GM12878 (cell line): ENCODE measurements around the gene TCF25. TPM values are rescaled to one million over a fixed set of nuclear protein-coding genes. Genes with fewer than 3 reads are reported as not detected.
A peak's percentile ranks its signal among the peaks of the same experiment; 100 is the strongest.

Experiments
- BCLAF1 ChIP-seq: fragments of 450-650 bp; IDR thresholded peaks from 2 replicates; pipeline ENCODE4 v1.6.1; 2017; ENCODE audit warnings: antibody characterized with exemption, mild to moderate bottlenecking, moderate library complexity
- CEBPB ChIP-seq, 2 experiments: fragments of 150-350 bp in 1 of 2; IDR thresholded peaks; 2 replicates each; pipeline ENCODE4 v1.6.1; 2012 to 2014; ENCODE audit warnings: low read depth in 2 of 2, low read length in 2 of 2, borderline replicate concordance in 1 of 2, inconsistent platforms in 1 of 2
- FOXK2 ChIP-seq: fragments of 450-650 bp; IDR thresholded peaks from 2 replicates; pipeline ENCODE4 v1.6.1; 2017; ENCODE audit warnings: mild to moderate bottlenecking, moderate library complexity
- GABPA ChIP-seq: IDR thresholded peaks from 2 replicates; pipeline ENCODE4 v1.6.1; 2014; ENCODE audit warnings: antibody characterized with exemption, low read depth, mild to moderate bottlenecking, inconsistent platforms
- IRF4 ChIP-seq: IDR thresholded peaks from 2 replicates; pipeline ENCODE4 v1.6.1; 2011; ENCODE audit warnings: low read depth, low read length
- JUND ChIP-seq: IDR thresholded peaks from 2 replicates; pipeline ENCODE4 v1.6.1; 2012; ENCODE audit warnings: low read depth, mild to moderate bottlenecking, low read length, improper control_type of control experiment, moderate library complexity
- NFYA ChIP-seq: IDR thresholded peaks from 2 replicates; pipeline ENCODE4 v1.6.1; 2011; ENCODE audit warnings: low read depth, mild to moderate bottlenecking, low read length, improper control_type of control experiment, borderline replicate concordance
- POU2F2 ChIP-seq: IDR thresholded peaks from 3 replicates; pipeline ENCODE4 v1.6.1; 2011; ENCODE audit warnings: low read depth, mild to moderate bottlenecking, low read length, borderline replicate concordance
- RCOR1 ChIP-seq: conservative IDR thresholded peaks from 2 replicates; pipeline ENCODE4 v1.6.1; 2012; ENCODE audit warnings: low read depth, low read length, improper control_type of control experiment
- RFX5 ChIP-seq: IDR thresholded peaks from 2 replicates; pipeline ENCODE4 v1.6.1; 2011; ENCODE audit warnings: low read depth, low read length, improper control_type of control experiment
- SMC3 ChIP-seq: IDR thresholded peaks from 2 replicates; pipeline ENCODE4 v1.6.1; 2011; ENCODE audit warnings: low read length, improper control_type of control experiment, borderline replicate concordance
- STAT1 ChIP-seq: fragments of 450-650 bp; conservative IDR thresholded peaks from 2 replicates; pipeline ENCODE4 v1.6.1; 2014; ENCODE audit warnings: antibody characterized with exemption, mild to moderate bottlenecking
- SUPT20H ChIP-seq: IDR thresholded peaks from 2 replicates; pipeline ENCODE4 v1.6.1; 2011; ENCODE audit warnings: low read depth, mild to moderate bottlenecking, low read length, moderate library complexity, borderline replicate concordance; ENCODE audit not compliant: control insufficient read depth
- TARDBP ChIP-seq: IDR thresholded peaks from 2 replicates; pipeline ENCODE4 v1.6.1; 2016; ENCODE audit warnings: borderline replicate concordance
- TCF3 ChIP-seq: IDR thresholded peaks from 2 replicates; pipeline ENCODE4 v1.6.1; 2012; ENCODE audit warnings: low read depth, mild to moderate bottlenecking, low read length, borderline replicate concordance; ENCODE audit not compliant: insufficient read depth
- TCF7 ChIP-seq: IDR thresholded peaks from 2 replicates; pipeline ENCODE4 v1.6.1; 2014; ENCODE audit warnings: antibody characterized with exemption, borderline replicate concordance
- ZBTB4 ChIP-seq: fragments of 450-650 bp; formaldehyde crosslinking; IDR thresholded peaks from 2 replicates; pipeline ENCODE4 v1.4.0; 2022; ENCODE audit warnings: mild to moderate bottlenecking, moderate library complexity
- ZNF207 ChIP-seq: fragments of 450-650 bp; IDR thresholded peaks from 2 replicates; pipeline ENCODE4 v1.6.1; 2014; ENCODE audit warnings: antibody characterized with exemption, mild to moderate bottlenecking, borderline replicate concordance
- polyA plus RNA-seq, 11 experiments: library from polyadenylated mRNA; depleted of rRNA in 4 of 11; unstranded in 6 of 11; stranded (reverse) in 5 of 11; fragments of >200 nt; fragmentation: Nextera tagmentation in 4 of 11; fragmentation: Illumina TruSeq in 1 of 11; extraction: Ambion mirVana in 4 of 11; extraction: Trizol in 1 of 11; gene quantifications; 1 replicate in 1 of 11; 2 replicates in 10 of 11; pipeline versions ENCODE4 v1.2.1 to v1.2.3, GENCODE V29; 2011 to 2016; ENCODE audit warnings: inconsistent platforms in 2 of 11, missing spikeins in 2 of 11, low read depth in 1 of 11
- total RNA-seq, 4 experiments: library from RNA; depleted of rRNA in 3 of 4; stranded (reverse); fragments of >200 nt in 3 of 4; fragmentation: Illumina TruSeq in 1 of 4; extraction: Trizol in 1 of 4; gene quantifications; 2 replicates each; pipeline versions ENCODE4 v1.2.1 to v1.2.3, GENCODE V29; 2013 to 2021
- TF ChIP-seq, protein P1 (sequence below): IDR thresholded peaks from 2 replicates; pipeline ENCODE4 v1.6.1; 2012; ENCODE audit warnings: low read depth, low read length, improper control_type of control experiment
- TF ChIP-seq, protein P2 (sequence below): IDR thresholded peaks from 2 replicates; pipeline ENCODE4 v1.6.1; 2011; ENCODE audit warnings: low read depth, mild to moderate bottlenecking, low read length, moderate library complexity, borderline replicate concordance; ENCODE audit errors: extremely low read depth
- TF ChIP-seq, protein P3 (sequence below): fragments of 150-350 bp; IDR thresholded peaks from 2 replicates; pipeline ENCODE4 v1.6.1; 2014; ENCODE audit warnings: mild to moderate bottlenecking, low read depth, low read length

Gene TCF25
- total and polyA plus RNA-seq, 10 of the 15 experiments (the other 5 are each of a cell fraction or from before 2014, with no cell fraction given): 8.4 to 130 (median 89.4) TPM

DNA sequence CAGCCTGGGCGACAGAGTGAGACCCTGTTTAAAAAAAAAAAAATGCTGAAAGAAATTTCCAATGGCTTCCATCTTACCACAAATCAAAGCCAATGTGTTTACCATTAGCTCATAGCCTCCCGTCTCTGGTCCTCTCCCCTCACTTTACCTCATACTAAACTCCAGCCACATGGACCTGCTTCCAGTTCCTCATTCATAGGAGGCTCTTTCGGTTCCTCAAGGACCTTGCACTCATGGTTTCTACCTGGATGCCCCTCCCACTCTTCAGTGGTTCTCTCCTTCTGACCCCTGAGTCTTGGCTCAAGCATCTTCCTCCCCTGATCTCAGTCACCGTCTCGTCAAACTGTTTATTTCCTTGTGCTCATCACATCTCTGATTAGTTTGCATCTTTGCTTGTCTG, 71.4 kb downstream of the TCF25 start (continued):
- TF ChIP-seq CEBPB (IDR thresholded peaks at IDR 0.05; ENCODE audit: borderline replicate concordance in 1 of 2, low read depth in 2 of 2, low read length in 2 of 2) (no peak), TCF3 (no peak), TCF7 (no peak), RFX5 (no peak), TARDBP (no peak), FOXK2 (no peak), NFYA (no peak), ZNF207 (no peak), JUND (no peak), SUPT20H (no peak), RCOR1 (no peak), POU2F2 (no peak), STAT1 (no peak), BCLAF1 (no peak), GABPA (no peak), ZBTB4 (CRISPR knock-in tag) (no peak), IRF4 (peak; percentile 71; the same call in 1 of the 2 replicates), SMC3 (no peak)
- TF ChIP-seq, protein P1, sequence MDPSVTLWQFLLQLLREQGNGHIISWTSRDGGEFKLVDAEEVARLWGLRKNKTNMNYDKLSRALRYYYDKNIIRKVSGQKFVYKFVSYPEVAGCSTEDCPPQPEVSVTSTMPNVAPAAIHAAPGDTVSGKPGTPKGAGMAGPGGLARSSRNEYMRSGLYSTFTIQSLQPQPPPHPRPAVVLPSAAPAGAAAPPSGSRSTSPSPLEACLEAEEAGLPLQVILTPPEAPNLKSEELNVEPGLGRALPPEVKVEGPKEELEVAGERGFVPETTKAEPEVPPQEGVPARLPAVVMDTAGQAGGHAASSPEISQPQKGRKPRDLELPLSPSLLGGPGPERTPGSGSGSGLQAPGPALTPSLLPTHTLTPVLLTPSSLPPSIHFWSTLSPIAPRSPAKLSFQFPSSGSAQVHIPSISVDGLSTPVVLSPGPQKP: no peak
- TF ChIP-seq, protein P2, sequence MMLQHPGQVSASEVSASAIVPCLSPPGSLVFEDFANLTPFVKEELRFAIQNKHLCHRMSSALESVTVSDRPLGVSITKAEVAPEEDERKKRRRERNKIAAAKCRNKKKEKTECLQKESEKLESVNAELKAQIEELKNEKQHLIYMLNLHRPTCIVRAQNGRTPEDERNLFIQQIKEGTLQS: no peak
- TF ChIP-seq, protein P3, sequence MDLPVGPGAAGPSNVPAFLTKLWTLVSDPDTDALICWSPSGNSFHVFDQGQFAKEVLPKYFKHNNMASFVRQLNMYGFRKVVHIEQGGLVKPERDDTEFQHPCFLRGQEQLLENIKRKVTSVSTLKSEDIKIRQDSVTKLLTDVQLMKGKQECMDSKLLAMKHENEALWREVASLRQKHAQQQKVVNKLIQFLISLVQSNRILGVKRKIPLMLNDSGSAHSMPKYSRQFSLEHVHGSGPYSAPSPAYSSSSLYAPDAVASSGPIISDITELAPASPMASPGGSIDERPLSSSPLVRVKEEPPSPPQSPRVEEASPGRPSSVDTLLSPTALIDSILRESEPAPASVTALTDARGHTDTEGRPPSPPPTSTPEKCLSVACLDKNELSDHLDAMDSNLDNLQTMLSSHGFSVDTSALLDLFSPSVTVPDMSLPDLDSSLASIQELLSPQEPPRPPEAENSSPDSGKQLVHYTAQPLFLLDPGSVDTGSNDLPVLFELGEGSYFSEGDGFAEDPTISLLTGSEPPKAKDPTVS: no peak
